Measurements from ENCODE around the gene NUTF2.

- TF ChIP-seq, protein P1, sequence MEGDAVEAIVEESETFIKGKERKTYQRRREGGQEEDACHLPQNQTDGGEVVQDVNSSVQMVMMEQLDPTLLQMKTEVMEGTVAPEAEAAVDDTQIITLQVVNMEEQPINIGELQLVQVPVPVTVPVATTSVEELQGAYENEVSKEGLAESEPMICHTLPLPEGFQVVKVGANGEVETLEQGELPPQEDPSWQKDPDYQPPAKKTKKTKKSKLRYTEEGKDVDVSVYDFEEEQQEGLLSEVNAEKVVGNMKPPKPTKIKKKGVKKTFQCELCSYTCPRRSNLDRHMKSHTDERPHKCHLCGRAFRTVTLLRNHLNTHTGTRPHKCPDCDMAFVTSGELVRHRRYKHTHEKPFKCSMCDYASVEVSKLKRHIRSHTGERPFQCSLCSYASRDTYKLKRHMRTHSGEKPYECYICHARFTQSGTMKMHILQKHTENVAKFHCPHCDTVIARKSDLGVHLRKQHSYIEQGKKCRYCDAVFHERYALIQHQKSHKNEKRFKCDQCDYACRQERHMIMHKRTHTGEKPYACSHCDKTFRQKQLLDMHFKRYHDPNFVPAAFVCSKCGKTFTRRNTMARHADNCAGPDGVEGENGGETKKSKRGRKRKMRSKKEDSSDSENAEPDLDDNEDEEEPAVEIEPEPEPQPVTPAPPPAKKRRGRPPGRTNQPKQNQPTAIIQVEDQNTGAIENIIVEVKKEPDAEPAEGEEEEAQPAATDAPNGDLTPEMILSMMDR (IDR thresholded peaks at IDR 0.05), result no peak
- TF ChIP-seq POLR2A (IDR thresholded peaks at IDR 0.05) (no peak), EP300 (IDR thresholded peaks at IDR 0.05) (no peak)
Measured at GRCh38 chr16:67902831-67903230, 56.1 kb downstream of the NUTF2 start.
